K562 (cell line): ENCODE results near the gene GPR37. TPM values are rescaled to one million over a fixed set of nuclear protein-coding genes. Genes with fewer than 3 reads are reported as not detected.

Source experiments
- ATAC-seq: fragments of 200-7000 bp; cut with Tn5 transposase; 3 replicates; pipeline ENCODE4 v1.9.1; 2020; ENCODE audit warnings: moderate library complexity
- BruUV-seq: library from RNA; stranded (reverse); fragments of 400-500 nt; replicated peaks from 2 replicates; lab custom pipeline; 2021; lab: Mats Ljungman, UMichigan
- CTCF ChIA-PET: fragments of 300-600 bp; formaldehyde crosslinking; extraction: SDS; loops from one replicate; lab custom pipeline; 2021; ENCODE audit warnings: low intra/inter-chr PET ratio; lab: Yijun Ruan, JAX
- POLR2A ChIA-PET: fragments of 300-600, 350-650 bp; sonication (Branson Sonifier 250); formaldehyde crosslinking; extraction: SDS; loops from one replicate; lab custom pipeline; 2021; ENCODE audit warnings: antibody characterized with exemption, inconsistent platforms; lab: Yijun Ruan, JAX
- DNase-seq, 4 experiments: peaks; one replicate each; pipeline versions ENCODE4 v3.0.0 to v3.0.0-alpha.2; 2011 to 2018; ENCODE audit warnings: low spot score in 3 of 4, mixed read lengths in 3 of 4; ENCODE audit errors: extremely low read depth in 1 of 4
- FAIRE-seq: peaks from 2 replicates; lab custom pipeline; 2011; peaks lifted over from hg19 to GRCh38; lab: Jason Lieb, UNC
- H2AFZ ChIP-seq: 2 replicates; pipeline ENCODE4 v1.6.0; 2011; ENCODE audit warnings: low read depth, low read length, control low read depth, inconsistent platforms
- H3K27ac ChIP-seq: fragments of 200-600 bp; 3 replicates; pipeline ENCODE4 v1.8.0; 2011; ENCODE audit warnings: low read depth, mild to moderate bottlenecking, control low read depth, inconsistent platforms, low read length, moderate library complexity, mixed read lengths; ENCODE audit errors: extremely low read depth
- H3K27me3 ChIP-seq, 2 experiments: fragments of 300-600 bp in 1 of 2; 2 replicates in 1 of 2; 3 replicates in 1 of 2; pipeline versions ENCODE4 v1.6.0 to v1.8.0; 2011; ENCODE audit warnings: inconsistent platforms in 2 of 2, low read length in 2 of 2, mild to moderate bottlenecking in 1 of 2, mixed read lengths in 1 of 2, moderate library complexity in 1 of 2; ENCODE audit not compliant: control insufficient read depth in 2 of 2, insufficient read depth in 2 of 2
- H3K36me3 ChIP-seq: fragments of 300-600 bp; 3 replicates; pipeline ENCODE4 v1.8.0; 2011; ENCODE audit warnings: mild to moderate bottlenecking, low read length, inconsistent platforms; ENCODE audit not compliant: control insufficient read depth, insufficient read depth
- H3K4me1 ChIP-seq, 2 experiments: fragments of 200-600 bp in 1 of 2; replicated peaks in 1 of 2; 2 replicates in 1 of 2; 3 replicates in 1 of 2; pipeline versions ENCODE4 v1.5.1 to v1.8.0; 2011; ENCODE audit warnings: inconsistent platforms in 2 of 2, low read length in 2 of 2, mild to moderate bottlenecking in 1 of 2, mixed read lengths in 1 of 2, moderate library complexity in 1 of 2; ENCODE audit not compliant: control insufficient read depth in 2 of 2, insufficient read depth in 2 of 2
- H3K4me2 ChIP-seq: 2 replicates; pipeline ENCODE4 v1.6.1; 2011; ENCODE audit warnings: low read length, control low read depth, inconsistent platforms, mixed read lengths; ENCODE audit not compliant: insufficient read depth
- H3K4me3 ChIP-seq: fragments of 200-600 bp; sonication (generic), shearing (Covaris generic); 2 replicates; pipeline ENCODE4 v1.5.1; 2016; ENCODE audit warnings: control low read depth, inconsistent platforms
- H3K79me2 ChIP-seq: fragments of 200-600 bp; 3 replicates; pipeline ENCODE4 v1.8.0; 2011; ENCODE audit warnings: low read length, inconsistent platforms; ENCODE audit not compliant: control insufficient read depth, insufficient read depth
- H3K9ac ChIP-seq, 2 experiments: 2 replicates each; pipeline versions ENCODE4 v1.6.0 to v1.6.1; 2011; ENCODE audit warnings: low read depth in 2 of 2, low read length in 2 of 2, control low read depth in 1 of 2, inconsistent platforms in 1 of 2, mild to moderate bottlenecking in 1 of 2, mixed read lengths in 1 of 2; ENCODE audit not compliant: insufficient read depth in 1 of 2
- H3K9me1 ChIP-seq: one replicate; pipeline ENCODE4 v1.6.0; 2011; ENCODE audit warnings: inconsistent platforms, mild to moderate bottlenecking, low read length, moderate library complexity; ENCODE audit not compliant: control insufficient read depth, insufficient read depth
- H3K9me3 ChIP-seq: replicated peaks from 2 replicates; pipeline ENCODE4 v1.5.1; 2011; ENCODE audit warnings: low read depth, low read length, inconsistent platforms; ENCODE audit not compliant: control insufficient read depth, insufficient read depth
- H4K20me1 ChIP-seq: replicated peaks from 2 replicates; pipeline ENCODE4 v1.6.1; 2011; ENCODE audit warnings: low read length, inconsistent platforms, mixed read lengths; ENCODE audit not compliant: control insufficient read depth, insufficient read depth
- ELF1 ChIP-seq: fragments of 200-800 bp; sonication (Bioruptor generic); IDR thresholded peaks from 2 replicates; pipeline ENCODE4 v1.6.1; 2016; ENCODE audit warnings: missing genetic modification characterization, missing compliant biosample characterization
- FOXA1 ChIP-seq: fragments of 450-650 bp; IDR thresholded peaks from 2 replicates; pipeline ENCODE4 v1.6.1; 2016; ENCODE audit warnings: mild to moderate bottlenecking, borderline replicate concordance
- HDAC3 ChIP-seq: fragments of 450-650 bp; IDR thresholded peaks from 2 replicates; pipeline ENCODE4 v1.6.1; 2018; ENCODE audit warnings: borderline replicate concordance, mild to moderate bottlenecking, moderate library complexity; ENCODE audit not compliant: partially characterized antibody
- KDM4B ChIP-seq, 2 experiments: fragments of 450-650 bp in 1 of 2; sonication (generic) in 1 of 2; IDR thresholded peaks; 2 replicates each; pipeline ENCODE4 v1.6.1; 2016 to 2017; ENCODE audit warnings: borderline replicate concordance in 2 of 2, antibody characterized with exemption in 1 of 2, low read depth in 1 of 2, mild to moderate bottlenecking in 1 of 2
- MEIS2 ChIP-seq: fragments of 450-650 bp; IDR thresholded peaks from 2 replicates; pipeline ENCODE4 v1.6.1; 2014; ENCODE audit warnings: mild to moderate bottlenecking; ENCODE audit not compliant: partially characterized antibody
- MYNN ChIP-seq, 2 experiments: sonication (generic); formaldehyde crosslinking in 1 of 2; IDR thresholded peaks; 2 replicates each; pipeline versions ENCODE4 v1.5.0 to v1.6.1; 2016 to 2020; ENCODE audit warnings: antibody characterized with exemption in 1 of 2, missing genetic modification reagents in 1 of 2
- OTX1 ChIP-seq: fragments of 450-650 bp; formaldehyde crosslinking; IDR thresholded peaks from 2 replicates; pipeline ENCODE4 v1.4.0; 2022; ENCODE audit warnings: mild to moderate bottlenecking
- SMAD2 ChIP-seq: fragments of 150-350 bp; IDR thresholded peaks from 2 replicates; pipeline ENCODE4 v1.6.1; 2014; ENCODE audit warnings: low read depth, mild to moderate bottlenecking, low read length
- SRSF7 ChIP-seq: fragments of 200-400 bp; formaldehyde crosslinking; optimal IDR thresholded peaks from 2 replicates; pipeline ENCODE3; 2017; ENCODE audit warnings: mild to moderate bottlenecking, low read depth, low read length
- YBX1 ChIP-seq: fragments of 450-650 bp; IDR thresholded peaks from 2 replicates; pipeline ENCODE4 v1.7.1; 2016; ENCODE audit warnings: mild to moderate bottlenecking
- WGBS: fragments of 100-300 bp; shearing (Covaris generic); methylation state at CpG from one replicate; pipeline ENCODE4 v1.1.6; 2016; ENCODE audit warnings: low coverage, mixed read lengths; ENCODE audit not compliant: insufficient coverage; ENCODE audit errors: missing lambda C conversion rate; 5-methylcytosine and 5-hydroxymethylcytosine counted together
- in situ Hi-C: fragments of 300-500 bp; cut with MboI; formaldehyde crosslinking; loops from 4 replicates; pipeline ENCODE4 v1.15.0; 2018; ENCODE audit warnings: inconsistent platforms, mixed read lengths
- intact Hi-C: fragments of 100-400 bp; cut with micrococcal nuclease; formaldehyde crosslinking; loops from 2 replicates; pipeline ENCODE4 v1.14.2; 2022
- polyA plus RNA-seq, 8 experiments: library from polyadenylated mRNA; depleted of rRNA in 4 of 8; stranded (reverse) in 5 of 8; unstranded in 3 of 8; fragments of >200 nt; fragmentation: Nextera tagmentation in 2 of 8; fragmentation: Illumina TruSeq in 1 of 8; extraction: Ambion mirVana in 2 of 8; extraction: Trizol in 1 of 8; gene quantifications; 2 replicates each; pipeline versions ENCODE4 v1.2.1 to v1.2.3, GENCODE V29; 2011 to 2014; ENCODE audit warnings: inconsistent platforms in 1 of 8, missing spikeins in 1 of 8
- total RNA-seq, 7 experiments: library from RNA; depleted of rRNA in 6 of 7; stranded (reverse); fragments of >200 nt in 6 of 7; fragmentation: Illumina TruSeq in 2 of 7; extraction: Trizol in 2 of 7; gene quantifications; 2 replicates each; pipeline versions ENCODE4 v1.2.1 to v1.2.3, GENCODE V29; 2011 to 2021; ENCODE audit warnings: low replicate concordance in 1 of 7
- TF ChIP-seq, protein P1 (sequence below): fragments of 450-650 bp; IDR thresholded peaks from 2 replicates; pipeline ENCODE4 v1.6.1; 2016; ENCODE audit warnings: mild to moderate bottlenecking, moderate library complexity

GPR37 gene
- total and polyA plus RNA-seq, 9 of the 15 experiments (the other 6 are each of a cell fraction or from before 2014, with no cell fraction given) = 0.03 TPM; not detected in 8

DNA sequence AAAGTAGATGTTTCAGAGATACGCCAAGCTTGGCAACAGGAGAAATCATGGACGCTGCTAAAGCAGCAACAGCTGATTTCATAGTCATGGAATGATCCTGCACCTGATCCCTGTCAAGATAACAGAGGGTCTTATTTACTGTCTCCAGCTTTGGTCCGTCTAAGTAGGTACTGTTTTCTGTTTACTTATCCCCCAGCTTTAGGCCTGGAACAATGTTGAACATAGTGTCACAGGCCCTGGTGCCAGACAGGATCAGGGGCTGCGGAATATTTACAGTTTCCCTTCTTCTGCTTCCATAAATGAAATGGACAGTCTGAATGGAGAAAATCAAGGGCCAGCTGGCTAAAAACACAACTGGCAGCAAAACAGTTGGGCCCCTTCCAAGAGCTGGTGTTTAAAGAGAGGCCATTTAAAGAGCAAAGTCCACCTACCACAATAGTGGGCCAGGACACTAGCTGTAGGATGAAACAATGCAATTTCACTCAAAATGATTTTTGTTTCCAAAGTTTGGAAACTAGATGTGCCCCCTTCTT lies 2.9 kb downstream of the GPR37 start:
- Histone ChIP-seq H3K4me2 (no peak overlapping the region), H3K27ac (no peak overlapping the region), H3K9me3 (no peaks in the 10 kb centered on the region), H4K20me1 (no peaks in the 10 kb centered on the region), H3K9ac (no peak overlapping the region), H2AFZ (no peak overlapping the region), H3K36me3 (no peaks in the 10 kb centered on the region), H3K9me1 (no peaks in the 10 kb centered on the region), H3K4me3 (no peak overlapping the region), H3K79me2 (no peaks in the 10 kb centered on the region), H3K27me3 (peaks cover 15 to 20% of the 10 kb centered on the region in 2 experiments), H3K4me1 (peaks cover 0 to 19% of the 10 kb centered on the region in 2 experiments; a peak in 2 of 5 replicates)
- intact Hi-C loops = no loop called here
- in situ Hi-C loops = no loop called here
- FAIRE-seq = no peak
- ChIA-PET POLR2A (no interaction called here), CTCF (no interaction called here)
- 1% methylated on average over 4 of the region's 4 CpGs for WGBS
- BruUV-seq = no TSS peak
- ATAC-seq = no peak
- DNase-seq = no peak
- TF ChIP-seq, protein P1, sequence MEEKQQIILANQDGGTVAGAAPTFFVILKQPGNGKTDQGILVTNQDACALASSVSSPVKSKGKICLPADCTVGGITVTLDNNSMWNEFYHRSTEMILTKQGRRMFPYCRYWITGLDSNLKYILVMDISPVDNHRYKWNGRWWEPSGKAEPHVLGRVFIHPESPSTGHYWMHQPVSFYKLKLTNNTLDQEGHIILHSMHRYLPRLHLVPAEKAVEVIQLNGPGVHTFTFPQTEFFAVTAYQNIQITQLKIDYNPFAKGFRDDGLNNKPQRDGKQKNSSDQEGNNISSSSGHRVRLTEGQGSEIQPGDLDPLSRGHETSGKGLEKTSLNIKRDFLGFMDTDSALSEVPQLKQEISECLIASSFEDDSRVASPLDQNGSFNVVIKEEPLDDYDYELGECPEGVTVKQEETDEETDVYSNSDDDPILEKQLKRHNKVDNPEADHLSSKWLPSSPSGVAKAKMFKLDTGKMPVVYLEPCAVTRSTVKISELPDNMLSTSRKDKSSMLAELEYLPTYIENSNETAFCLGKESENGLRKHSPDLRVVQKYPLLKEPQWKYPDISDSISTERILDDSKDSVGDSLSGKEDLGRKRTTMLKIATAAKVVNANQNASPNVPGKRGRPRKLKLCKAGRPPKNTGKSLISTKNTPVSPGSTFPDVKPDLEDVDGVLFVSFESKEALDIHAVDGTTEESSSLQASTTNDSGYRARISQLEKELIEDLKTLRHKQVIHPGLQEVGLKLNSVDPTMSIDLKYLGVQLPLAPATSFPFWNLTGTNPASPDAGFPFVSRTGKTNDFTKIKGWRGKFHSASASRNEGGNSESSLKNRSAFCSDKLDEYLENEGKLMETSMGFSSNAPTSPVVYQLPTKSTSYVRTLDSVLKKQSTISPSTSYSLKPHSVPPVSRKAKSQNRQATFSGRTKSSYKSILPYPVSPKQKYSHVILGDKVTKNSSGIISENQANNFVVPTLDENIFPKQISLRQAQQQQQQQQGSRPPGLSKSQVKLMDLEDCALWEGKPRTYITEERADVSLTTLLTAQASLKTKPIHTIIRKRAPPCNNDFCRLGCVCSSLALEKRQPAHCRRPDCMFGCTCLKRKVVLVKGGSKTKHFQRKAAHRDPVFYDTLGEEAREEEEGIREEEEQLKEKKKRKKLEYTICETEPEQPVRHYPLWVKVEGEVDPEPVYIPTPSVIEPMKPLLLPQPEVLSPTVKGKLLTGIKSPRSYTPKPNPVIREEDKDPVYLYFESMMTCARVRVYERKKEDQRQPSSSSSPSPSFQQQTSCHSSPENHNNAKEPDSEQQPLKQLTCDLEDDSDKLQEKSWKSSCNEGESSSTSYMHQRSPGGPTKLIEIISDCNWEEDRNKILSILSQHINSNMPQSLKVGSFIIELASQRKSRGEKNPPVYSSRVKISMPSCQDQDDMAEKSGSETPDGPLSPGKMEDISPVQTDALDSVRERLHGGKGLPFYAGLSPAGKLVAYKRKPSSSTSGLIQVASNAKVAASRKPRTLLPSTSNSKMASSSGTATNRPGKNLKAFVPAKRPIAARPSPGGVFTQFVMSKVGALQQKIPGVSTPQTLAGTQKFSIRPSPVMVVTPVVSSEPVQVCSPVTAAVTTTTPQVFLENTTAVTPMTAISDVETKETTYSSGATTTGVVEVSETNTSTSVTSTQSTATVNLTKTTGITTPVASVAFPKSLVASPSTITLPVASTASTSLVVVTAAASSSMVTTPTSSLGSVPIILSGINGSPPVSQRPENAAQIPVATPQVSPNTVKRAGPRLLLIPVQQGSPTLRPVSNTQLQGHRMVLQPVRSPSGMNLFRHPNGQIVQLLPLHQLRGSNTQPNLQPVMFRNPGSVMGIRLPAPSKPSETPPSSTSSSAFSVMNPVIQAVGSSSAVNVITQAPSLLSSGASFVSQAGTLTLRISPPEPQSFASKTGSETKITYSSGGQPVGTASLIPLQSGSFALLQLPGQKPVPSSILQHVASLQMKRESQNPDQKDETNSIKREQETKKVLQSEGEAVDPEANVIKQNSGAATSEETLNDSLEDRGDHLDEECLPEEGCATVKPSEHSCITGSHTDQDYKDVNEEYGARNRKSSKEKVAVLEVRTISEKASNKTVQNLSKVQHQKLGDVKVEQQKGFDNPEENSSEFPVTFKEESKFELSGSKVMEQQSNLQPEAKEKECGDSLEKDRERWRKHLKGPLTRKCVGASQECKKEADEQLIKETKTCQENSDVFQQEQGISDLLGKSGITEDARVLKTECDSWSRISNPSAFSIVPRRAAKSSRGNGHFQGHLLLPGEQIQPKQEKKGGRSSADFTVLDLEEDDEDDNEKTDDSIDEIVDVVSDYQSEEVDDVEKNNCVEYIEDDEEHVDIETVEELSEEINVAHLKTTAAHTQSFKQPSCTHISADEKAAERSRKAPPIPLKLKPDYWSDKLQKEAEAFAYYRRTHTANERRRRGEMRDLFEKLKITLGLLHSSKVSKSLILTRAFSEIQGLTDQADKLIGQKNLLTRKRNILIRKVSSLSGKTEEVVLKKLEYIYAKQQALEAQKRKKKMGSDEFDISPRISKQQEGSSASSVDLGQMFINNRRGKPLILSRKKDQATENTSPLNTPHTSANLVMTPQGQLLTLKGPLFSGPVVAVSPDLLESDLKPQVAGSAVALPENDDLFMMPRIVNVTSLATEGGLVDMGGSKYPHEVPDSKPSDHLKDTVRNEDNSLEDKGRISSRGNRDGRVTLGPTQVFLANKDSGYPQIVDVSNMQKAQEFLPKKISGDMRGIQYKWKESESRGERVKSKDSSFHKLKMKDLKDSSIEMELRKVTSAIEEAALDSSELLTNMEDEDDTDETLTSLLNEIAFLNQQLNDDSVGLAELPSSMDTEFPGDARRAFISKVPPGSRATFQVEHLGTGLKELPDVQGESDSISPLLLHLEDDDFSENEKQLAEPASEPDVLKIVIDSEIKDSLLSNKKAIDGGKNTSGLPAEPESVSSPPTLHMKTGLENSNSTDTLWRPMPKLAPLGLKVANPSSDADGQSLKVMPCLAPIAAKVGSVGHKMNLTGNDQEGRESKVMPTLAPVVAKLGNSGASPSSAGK = no peak
- TF ChIP-seq FOXA1 (no peak), SMAD2 (no peak), OTX1 (CRISPR knock-in tag) (no peak), MYNN (IDR thresholded peaks at IDR 0.05) (no peak), MYNN (CRISPR knock-in tag; IDR thresholded peaks at IDR 0.05) (no peak), MEIS2 (no peak), ELF1 (tag) (no peak), SRSF7 (no peak), HDAC3 (no peak), YBX1 (no peak), KDM4B (IDR thresholded peaks at IDR 0.05; ENCODE audit: borderline replicate concordance in 2 of 2, low read depth in 1 of 2) (no peak)
